ENCODE data around the gene PTPRD. TPM values are rescaled to one million over a fixed set of nuclear protein-coding genes. Genes with fewer than 3 reads are reported as not detected.

PTPRD gene
- total RNA-seq, 1 donor from 2014 or later, result 6.9 TPM

GRCh38 chr9:9778293-9778692 is 834.5 kb downstream of the PTPRD start:
- no peak for TF ChIP-seq CTCF (IDR thresholded peaks at IDR 0.05)
- intact Hi-C loops (cut with DNase I), result no loop called here
- no peaks in the 10 kb centered on the region for H3K4me1 ChIP-seq
- no peak overlapping the region for H3K4me3 ChIP-seq
- H3K9me3 ChIP-seq, result no peaks in the 10 kb centered on the region
- H3K27ac ChIP-seq, result no peak overlapping the region
- no peaks in the 10 kb centered on the region for H3K36me3 ChIP-seq
- no peak for DNase-seq (ENCODE audit: low spot score in 2 of 2)
- no peaks in the 10 kb centered on the region for H3K27me3 ChIP-seq

DNA sequence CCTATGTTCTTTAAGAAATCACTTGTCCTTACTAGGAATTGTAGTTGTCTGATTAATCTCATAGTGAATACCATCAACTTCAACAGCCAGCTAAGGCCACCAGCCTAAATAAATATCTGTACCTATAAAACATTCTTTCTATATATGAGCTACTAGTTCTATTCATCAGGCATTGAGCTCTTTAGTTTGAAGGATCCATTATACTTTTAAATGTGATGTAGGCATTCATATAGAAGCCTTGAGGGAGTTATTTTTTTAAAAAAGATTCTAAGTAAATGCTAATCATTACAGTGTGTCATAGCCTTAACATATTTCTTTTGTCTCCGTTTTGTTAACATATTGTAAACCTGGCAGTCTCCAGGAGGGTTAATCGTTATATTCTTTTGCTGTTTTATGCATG is 838.3 kb downstream of the PTPRD start:
- intact Hi-C loops (cut with DNase I), result no loop called here
- no peaks in the 10 kb centered on the region for H3K27me3 ChIP-seq
- no peaks in the 10 kb centered on the region for H3K4me1 ChIP-seq
- H3K9me3 ChIP-seq, result no peaks in the 10 kb centered on the region
- H3K36me3 ChIP-seq, result no peaks in the 10 kb centered on the region
- DNase-seq (ENCODE audit: low spot score in 2 of 2), result no peak
- no peak overlapping the region for H3K4me3 ChIP-seq
- no peak for TF ChIP-seq CTCF (IDR thresholded peaks at IDR 0.05)
- H3K27ac ChIP-seq, result no peak overlapping the region

GRCh38 chr9:9771314-9771713 is 841.5 kb downstream of the PTPRD start:
- TF ChIP-seq CTCF (IDR thresholded peaks at IDR 0.05), result no peak
- H3K4me3 ChIP-seq, result no peak overlapping the region
- no peaks in the 10 kb centered on the region for H3K36me3 ChIP-seq
- intact Hi-C loops (cut with DNase I), result no loop called here
- no peak overlapping the region for H3K27ac ChIP-seq
- no peak for DNase-seq (ENCODE audit: low spot score in 2 of 2)
- H3K4me1 ChIP-seq, result no peaks in the 10 kb centered on the region
- H3K9me3 ChIP-seq, result no peaks in the 10 kb centered on the region
- no peaks in the 10 kb centered on the region for H3K27me3 ChIP-seq

- Histone ChIP-seq H3K4me3 (peak overlapping the region in 1 of 2 donors; percentile 22), H3K27ac (peak overlapping the region in 1 of 2 donors; percentile 17), H3K9me3 (no peaks in the 10 kb centered on the region), H3K27me3 (no peaks in the 10 kb centered on the region), H3K36me3 (no peaks in the 10 kb centered on the region), H3K4me1 (no peaks in the 10 kb centered on the region)
- TF ChIP-seq CTCF (IDR thresholded peaks at IDR 0.05), result no peak
- DNase-seq (ENCODE audit: low spot score in 2 of 2), result no peak
- intact Hi-C loops (cut with DNase I), result no loop called here
Measured at GRCh38 chr9:9764821-9765220, 848.0 kb downstream of the PTPRD start.

DNA sequence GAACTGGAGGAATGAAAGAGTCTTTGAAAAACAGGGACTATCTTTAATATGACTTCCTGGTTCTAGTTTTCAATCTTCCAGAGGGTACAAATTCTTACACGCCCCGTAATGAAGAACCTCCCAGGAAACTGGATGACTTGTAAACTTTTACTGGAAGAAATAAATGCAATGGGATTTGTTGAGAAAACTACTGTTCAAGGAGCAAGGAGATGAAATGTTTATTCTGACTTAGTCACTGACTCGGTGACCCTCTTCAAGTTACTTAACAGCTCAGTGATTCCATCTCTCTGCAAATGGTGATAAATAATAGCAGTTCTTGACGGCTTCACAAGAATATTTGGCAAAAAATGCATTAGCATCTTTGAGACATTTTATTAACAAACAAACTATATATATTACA is 858.6 kb downstream of the PTPRD start:
- Histone ChIP-seq H3K27ac (no peak overlapping the region), H3K27me3 (no peaks in the 10 kb centered on the region), H3K36me3 (no peaks in the 10 kb centered on the region), H3K4me1 (peaks cover 0 to 6% of the 10 kb centered on the region in 2 donors), H3K4me3 (no peak overlapping the region), H3K9me3 (no peaks in the 10 kb centered on the region)
- DNase-seq (ENCODE audit: low spot score in 2 of 2), result no peak
- intact Hi-C loops (cut with DNase I), result loop anchor here (10.0 kb wide), 1 partner anchor 119 kb away; no protein-coding TSS in a partner anchor
- TF ChIP-seq CTCF (IDR thresholded peaks at IDR 0.05), result no peak

- Histone ChIP-seq H3K9me3 (no peaks in the 10 kb centered on the region), H3K4me3 (no peak overlapping the region), H3K27ac (no peak overlapping the region), H3K27me3 (no peaks in the 10 kb centered on the region), H3K4me1 (peaks cover 0 to 6% of the 10 kb centered on the region in 2 donors), H3K36me3 (no peaks in the 10 kb centered on the region)
- no peak for DNase-seq (ENCODE audit: low spot score in 2 of 2)
- no peak for TF ChIP-seq CTCF (IDR thresholded peaks at IDR 0.05)
- intact Hi-C loops (cut with DNase I), result loop anchor here (10.0 kb wide), 1 partner anchor 118 kb away; no protein-coding TSS in a partner anchor
Measured at GRCh38 chr9:9753266-9753665, 859.5 kb downstream of the PTPRD start.
